NCI-H1694 treated with DMSO at 0.1 percent for 48 hours (cell line): ENCODE measurements around the gene SLC43A3.
"Not testable (repeated sequence)": the region's sequence is repeated elsewhere in the genome, so short reads cannot be mapped to it uniquely, and the experiment has no call there.

Source experiments
- DNase-seq: peaks from one replicate; lab custom pipeline; 2025; lab: John Stamatoyannopoulos, UW

The SLC43A3 gene

DNA sequence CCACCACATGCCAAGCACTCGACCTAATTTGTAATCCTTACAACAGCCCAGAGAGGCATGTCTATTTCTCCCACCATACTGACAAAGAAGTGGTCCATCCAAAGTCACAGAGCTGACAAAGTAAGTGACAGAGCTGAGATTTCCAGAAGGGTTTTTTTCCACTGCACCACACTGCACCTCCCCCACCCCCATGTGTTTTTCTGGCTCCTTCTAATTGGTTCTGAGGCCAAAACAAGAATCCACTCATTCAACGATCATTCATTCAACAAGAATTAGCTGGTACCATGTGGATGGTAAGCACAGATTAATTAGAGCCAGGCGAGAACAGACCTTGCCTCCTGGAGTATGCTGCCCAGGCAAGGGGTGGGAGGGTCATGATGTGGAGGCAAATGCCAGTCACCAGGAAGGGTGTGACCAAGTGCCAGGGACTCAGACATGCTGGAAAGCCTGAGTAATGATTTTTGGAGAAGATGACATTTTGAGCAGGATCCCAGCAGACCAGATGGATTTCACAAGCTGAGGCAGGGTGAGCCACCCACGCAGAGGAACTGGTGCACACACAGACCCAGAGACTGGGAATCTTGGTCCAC, 21.6 kb downstream of the SLC43A3 start:
- DNase-seq, result no peak

DNA sequence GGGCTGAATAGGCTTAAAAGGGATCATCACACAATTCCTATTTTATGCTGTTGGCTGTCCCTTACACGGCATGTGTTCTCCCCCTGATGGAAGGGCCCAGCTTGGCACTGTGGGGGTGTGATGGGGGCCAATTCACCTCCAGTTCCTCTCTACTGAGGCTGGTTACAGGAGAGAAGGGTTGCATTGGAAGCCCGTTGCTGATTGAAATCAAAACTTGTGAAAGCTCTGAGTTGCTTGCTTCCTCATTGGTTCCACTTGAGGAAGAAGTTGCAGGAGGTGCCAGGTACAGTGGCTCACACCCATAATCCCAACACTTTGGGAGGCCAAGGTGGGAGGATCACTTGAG, 23.1 kb downstream of the SLC43A3 start:
- no peak for DNase-seq

DNA sequence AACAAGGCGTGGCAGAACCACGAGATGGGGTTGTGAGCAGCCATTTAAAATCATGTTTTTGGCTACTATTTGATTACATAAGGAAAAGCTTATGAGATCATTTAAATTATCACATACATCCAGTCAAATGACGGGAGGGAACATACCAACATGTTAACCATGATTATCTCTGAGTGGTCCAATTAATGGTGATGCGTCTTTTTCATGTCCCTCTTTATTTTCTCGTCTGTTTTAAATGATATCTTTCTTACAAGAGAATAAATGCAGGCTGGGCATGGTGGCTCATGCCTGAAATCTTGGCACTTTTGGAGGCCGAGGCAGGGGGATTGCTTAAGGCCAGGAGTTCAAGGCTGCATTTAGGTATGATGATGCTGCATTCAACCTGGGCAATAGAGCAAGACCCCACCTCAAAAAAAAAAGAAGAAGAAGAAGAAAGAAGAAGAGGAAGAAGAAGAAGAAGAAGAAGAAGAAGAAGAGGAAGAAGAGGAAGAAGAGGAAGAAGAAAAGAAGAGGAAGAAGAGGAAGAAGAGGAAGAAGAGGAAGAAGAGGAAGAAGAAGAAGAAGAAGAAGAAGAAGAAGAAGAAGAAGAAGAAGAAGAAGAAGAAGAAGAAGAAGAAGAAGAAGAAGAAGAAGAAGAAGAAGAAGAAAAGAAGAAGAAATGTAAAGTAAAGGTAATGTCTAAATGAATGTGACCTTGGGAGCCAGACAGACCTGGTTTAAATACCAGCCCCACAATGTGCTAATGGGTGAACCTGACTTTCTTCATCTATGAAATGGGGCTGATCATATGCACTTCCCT, 23.7 kb downstream of the SLC43A3 start:
- DNase-seq, result not testable (repeated sequence)

DNA sequence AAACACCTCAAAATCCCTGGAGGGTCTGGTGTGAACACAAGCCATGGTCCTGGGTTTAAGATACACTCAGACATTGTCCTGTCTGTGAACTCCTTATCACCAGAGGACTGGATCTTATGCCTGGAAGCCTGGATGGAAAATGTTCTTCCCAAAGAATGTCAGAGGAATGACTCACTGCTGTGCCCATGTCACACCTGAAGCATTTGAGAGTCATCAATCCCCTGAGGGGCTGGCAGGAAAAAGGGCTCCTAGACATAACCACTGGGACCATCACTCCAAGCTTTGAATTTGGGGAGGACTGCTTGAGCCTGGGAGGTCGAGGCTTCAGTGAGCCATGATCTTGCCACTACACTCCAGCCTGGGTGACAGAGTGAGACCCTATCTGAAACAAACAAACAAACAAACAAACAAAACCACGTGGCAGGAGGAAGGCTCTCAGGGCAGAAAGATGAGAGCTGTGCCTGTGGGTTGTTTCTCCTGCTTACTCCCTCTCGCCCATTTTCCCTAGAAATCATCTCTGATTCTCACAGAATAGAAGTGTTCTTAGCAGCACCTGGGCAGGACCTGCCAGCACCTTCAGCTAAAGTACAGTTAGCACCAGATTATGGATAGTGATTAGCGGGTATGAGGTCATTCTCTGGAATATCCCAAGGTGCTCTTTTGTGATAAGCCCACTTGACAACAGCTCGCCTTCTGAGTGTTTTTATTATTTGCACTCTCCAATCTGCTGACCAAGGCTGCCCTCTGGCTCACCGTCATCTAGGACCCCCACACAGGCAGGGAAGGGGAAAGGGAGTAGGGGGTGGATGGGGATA, 24.5 kb downstream of the SLC43A3 start:
- no peak for DNase-seq

DNA sequence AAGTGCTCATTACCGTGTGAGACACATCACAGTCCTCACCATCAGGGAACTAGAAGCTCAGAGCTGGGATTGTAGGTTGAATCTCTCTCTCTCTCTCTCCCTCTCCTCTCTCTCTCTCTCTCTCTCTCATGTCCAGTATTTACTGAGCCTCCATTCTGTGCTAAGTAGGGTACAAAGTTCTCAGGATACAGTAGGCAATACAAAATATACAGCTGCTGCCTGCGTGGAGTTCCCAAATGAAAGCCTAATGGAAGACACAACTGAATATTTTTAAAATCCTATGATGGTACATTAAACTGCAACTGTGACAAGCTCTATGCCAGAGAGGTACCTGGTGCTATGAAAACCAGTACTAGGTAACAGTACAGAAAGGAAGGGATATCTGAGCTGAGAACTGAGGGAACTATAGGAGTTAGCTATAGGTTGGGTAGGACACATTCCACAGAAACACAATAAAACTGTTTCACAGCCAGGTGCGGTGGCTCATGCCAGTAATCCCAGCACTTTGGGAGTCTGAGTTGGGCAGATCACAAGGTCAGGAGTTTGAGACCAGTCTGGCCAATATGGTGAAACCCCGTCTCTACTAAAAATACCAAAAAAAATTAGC, 26.8 kb downstream of the SLC43A3 start:
- DNase-seq, result no peak

DNA sequence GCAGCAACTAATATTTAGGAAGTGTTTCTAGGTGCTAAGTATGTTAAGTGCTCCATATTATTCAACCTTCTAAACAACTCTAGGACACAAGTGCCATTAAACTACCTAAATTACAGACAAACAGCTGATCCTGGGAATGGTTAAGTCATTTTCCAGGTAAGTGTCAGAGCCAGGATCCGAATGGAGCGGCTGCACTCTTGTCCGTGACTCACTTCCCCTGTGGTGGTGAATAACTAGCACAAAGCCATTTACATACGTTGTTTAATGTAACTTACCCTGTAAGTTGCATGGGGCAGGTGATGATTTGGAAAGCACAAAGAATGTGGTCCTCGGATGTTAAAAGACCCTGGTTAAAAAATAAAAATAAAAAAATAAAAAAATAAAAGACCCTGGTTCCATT, 27.7 kb downstream of the SLC43A3 start:
- DNase-seq, result no peak

DNA sequence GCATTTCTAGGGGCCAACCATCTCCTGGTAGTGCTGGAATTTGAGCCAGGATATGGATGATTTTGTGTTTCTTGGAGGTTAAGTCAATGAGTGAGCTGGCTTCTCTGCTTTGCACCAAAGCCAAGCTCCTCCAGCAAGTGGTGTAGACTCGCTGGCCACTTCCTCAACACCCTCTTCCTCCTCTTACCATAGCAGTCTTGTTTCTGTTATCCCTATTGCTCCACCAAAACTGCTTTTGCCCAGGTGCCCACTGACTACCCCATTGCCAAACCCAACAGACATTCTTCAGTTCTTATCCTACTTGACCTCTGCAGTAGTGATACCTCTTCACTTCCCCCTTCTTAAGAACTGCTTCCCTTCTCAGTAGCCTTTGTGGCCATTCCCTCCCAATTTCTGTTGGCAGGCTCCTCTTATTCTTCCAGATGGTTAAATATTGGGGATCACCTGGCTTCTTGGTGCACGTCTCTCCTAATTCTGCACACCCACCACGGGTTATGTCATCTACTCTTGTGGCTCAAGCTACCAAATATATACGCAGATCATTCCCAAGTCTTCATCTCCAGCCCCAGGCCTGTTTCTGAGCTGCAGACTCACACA, 29.4 kb downstream of the SLC43A3 start:
- no peak for DNase-seq

DNA sequence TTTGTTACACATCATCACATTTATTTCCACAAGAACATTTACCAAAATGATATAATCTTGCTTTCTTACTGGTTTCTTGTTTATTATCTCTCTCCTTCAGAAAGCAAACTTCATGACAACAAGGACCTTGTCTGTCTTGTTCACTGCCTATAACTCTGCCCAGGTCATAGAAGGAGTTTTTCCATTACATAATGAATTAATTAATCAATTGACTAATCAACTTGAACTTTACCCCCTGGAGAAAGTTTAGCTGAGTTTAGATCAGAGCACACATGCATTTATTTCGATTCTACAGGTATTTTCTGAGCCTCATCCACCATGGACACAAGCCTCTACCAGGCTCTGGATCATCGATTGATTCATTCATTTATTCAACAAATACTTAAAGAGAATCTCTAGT, 30.2 kb downstream of the SLC43A3 start:
- DNase-seq, result no peak

DNA sequence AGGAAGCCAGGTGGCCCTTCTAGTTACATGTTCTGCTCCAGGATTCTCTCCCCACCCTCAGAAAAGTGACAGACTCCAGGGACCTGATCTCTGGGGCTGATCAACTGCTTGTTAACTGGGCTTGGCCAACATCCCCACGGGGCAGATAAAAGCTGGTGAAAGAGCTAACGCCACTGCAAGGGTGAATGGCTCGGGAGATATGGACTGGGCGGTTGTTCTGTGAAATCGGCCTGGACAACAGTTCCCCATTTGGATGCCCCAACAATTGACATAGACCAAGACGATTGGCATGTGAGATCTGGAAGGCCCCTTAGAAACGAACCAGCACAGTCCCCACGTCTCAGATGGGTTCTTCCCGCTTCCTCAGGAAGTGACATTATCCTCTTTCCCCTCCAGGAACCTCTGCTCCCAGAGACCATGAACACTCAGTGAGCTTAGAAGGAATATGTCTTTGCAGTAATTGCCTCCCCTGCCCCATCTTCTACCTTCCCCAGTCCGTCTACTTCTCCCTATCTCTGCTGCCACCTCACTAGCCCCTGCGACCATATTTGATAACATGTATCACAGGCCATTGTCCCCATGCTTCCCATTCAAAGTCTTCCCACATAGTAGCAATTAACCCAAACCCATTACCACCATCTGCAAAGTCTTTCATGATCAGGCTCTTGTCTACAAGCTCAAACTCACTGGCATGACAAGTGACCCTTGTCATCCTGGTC, 30.9 kb downstream of the SLC43A3 start:
- no peak for DNase-seq

DNA sequence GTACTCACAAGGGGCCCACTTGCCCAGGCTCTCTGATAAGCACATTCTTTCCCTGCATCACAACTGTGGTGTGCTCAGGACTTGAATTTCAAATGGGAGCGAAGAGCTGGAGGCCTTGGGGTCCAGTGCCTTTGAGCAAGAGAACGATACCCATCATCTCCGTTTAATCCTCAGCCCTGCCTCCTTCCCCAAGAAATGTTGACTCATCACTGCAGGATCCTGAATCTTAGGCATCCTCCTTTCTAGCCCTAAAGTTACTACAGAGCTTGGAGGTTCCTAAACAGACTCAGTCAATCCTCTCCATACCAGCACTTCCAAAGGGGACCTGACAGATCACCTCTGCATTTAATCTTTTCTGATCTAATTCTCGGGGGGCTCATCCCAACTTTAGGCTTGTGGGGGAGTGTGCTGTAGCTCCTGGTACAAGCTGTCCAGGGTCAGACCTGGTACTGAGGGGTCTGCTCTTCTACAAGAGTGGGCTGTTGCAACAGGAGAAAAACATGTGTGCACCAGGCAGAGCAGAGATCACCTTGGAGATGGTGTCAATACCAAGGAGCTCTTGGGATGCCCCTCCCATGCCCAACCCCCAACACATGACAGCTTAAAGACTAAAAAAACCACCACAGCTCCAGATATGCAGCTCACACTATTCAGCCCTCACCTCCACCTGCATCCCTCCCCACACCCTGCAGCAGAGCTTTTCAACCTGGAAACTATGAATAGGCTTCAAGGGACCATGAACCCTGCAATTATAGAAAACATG, 32.5 kb downstream of the SLC43A3 start:
- peak; percentile 45 for DNase-seq

DNA sequence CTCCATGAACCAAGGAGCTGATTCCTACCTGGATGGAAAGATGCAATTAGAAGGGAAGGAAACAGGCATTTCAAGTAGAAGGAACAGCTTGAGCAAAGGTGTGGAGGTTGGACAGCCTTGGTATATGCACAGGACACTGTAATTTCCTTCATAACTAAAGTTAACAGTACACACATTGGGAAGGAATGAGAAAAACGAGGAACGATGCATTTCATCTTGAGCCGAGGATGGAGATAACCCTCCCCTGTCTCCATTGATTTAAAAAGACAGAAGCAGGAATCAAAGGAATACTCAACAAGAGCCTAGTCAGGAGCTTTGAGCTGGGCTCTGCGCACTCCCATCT, 34.2 kb downstream of the SLC43A3 start:
- no peak for DNase-seq

DNA sequence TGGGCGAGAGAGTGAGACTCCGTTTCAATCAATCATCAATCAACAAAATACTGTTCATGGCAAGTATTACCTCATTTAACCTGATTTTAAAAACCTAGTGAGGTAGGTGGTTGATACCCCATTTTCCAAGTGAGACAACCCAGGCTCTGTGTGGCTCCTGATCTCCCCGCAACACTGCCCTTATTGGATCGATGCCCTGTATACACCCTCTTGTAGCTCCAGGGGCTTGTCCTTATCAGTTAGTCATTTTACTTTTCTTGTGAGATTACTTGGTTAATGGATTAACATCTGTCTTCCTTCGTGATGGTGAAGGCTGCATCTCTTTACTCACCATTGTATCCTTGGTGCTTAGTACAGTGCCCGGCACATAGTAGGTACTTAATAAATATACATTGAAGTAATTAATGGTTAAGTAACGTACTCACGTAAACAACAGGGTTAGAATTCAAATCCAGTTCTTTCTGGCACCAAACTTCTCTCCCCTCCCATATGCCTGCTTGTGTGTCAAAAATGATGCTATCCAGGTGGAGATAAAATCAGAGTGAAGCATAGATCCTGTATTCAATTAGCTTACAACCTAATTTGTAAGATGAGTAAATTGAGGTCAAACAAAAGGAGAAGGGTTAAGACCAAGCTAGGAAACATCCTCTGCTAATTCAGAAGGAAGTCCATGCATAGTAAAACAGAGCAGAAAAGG, 34.7 kb downstream of the SLC43A3 start:
- no peak for DNase-seq

DNA sequence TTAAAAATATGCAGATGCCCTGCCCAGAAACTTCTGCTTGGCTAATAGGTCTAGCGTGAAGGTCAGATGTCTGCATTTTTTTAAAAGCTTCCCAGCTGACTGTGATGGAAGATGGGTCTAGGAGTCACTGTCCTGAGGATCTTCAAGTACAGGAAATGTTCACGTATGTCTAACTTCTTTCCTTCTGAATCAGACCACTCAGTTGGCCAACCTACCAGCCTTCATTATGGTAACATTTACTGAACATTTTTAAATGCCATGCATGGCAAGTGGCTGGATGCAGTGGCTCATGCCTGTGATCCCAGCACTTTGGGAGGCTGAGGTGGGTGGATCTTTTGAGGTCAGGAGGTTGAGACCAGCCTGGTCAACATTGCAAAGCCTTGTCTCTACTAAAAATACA, 35.4 kb downstream of the SLC43A3 start:
- no peak for DNase-seq

DNA sequence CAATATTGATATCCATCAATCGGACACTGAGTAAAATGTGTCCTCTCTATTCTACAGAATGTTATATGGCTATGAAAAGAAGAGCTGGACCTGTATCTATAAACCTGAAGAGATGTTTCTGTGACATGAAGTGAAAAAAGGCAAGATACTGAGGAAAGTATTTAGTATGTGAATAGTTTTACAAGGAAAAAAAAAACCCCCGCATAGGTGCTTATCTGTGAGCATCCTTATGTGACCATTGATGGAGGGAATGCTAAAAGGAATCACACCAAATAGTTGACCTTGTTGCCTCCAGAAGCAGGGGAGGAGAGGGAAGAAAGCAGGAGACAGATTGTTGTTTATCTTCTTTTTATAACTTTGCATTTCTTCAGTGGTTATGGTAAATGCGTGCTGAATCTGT, 35.8 kb downstream of the SLC43A3 start:
- DNase-seq, result no peak

DNA sequence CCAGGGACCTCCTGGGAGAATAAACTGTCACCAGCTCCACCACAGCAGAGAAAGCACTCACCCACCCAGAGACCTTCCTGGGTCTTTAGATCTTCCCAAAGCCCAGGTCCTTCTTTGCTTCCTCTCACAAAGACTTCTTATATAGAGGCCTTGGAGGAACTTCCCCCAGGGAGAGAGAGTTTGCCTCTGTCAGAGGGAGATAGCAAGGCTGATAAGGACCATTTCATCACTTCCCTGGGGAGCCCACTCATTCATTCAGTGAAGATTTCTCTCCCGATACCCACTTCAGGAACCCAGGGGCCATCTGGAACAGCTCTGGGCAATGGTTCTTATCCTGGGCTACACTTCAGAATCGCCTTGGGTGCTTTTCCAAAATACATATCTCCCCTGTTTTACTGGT, 36.4 kb downstream of the SLC43A3 start, which contains the start of gene PRG2:
PRG2 (minus strand) TSS at position 116 of the 400 bp plus-strand sequence. CDS start 706 bp downstream, outside the sequence.
- no peak for DNase-seq

DNA sequence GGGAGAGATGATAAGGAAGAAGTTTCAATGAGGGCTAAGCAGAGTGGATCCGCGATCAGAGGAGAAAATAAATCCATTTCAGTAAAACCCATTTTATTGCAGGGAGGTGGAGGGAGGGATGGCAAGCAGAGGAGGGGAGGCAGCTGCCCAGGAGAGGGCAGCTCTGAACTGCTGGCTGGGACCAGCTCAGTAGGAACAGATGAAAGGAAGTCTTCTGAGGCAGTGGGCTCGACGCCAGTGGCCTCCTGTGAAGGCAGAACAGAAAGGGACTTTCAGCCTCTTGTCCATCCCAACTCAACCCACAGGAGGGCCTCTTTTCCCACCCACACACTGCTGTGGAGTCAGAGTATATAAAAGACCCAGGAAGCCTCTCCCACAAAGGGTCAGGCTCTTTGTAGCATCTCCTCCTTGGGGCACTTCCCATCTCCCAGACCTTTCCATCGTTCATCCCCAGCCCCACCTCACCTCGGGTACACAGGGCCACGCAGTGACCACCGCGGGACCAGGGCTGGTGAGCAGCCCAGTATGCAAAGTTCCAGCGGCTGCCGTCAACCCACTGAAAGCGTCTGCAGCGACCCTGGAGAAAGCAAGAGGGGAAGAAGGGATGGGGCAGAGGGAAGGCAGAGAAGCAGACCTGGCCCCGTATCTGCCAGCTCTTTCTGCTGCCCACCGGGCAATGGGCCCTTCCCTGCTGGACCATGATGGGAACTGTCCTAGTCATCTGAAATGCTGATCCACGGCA, 39.5 kb downstream of the SLC43A3 start:
- no peak for DNase-seq

DNA sequence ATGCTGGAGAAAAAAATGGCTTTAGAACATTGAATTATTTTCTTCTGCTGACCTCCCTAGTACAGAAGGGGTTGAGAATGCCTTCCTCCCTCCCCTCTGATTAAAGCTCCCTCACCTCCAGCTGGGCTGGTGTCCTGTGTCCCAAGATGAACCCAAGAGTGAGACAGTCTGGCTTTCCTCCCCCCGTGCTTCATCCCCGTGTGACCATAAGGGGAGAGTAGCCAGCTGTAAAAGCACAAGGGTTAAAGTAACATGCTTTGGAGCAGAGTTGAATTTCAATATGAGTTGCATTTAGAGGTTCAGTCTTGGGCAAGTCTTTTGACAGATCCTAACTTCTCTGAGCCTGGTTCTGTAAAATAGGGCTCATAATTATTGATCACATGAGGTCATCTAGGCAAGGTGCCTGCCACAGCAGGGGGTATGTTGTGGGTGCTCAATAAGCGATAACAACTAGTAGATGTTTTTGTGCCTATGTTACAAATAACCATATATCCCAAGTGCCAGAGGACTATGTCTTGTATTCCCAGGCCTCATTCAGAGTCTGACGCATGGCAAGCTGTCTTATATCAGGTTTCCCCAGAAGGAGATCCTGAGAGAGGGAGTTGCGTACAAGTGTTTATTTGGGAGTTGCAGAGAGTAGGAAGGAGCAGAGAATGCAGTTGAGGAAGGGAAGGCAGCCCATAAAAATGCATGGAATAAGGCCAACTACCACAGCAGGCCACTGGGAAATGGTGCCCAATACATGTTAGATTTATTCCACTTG, 40.6 kb downstream of the SLC43A3 start:
- no peak for DNase-seq

DNA sequence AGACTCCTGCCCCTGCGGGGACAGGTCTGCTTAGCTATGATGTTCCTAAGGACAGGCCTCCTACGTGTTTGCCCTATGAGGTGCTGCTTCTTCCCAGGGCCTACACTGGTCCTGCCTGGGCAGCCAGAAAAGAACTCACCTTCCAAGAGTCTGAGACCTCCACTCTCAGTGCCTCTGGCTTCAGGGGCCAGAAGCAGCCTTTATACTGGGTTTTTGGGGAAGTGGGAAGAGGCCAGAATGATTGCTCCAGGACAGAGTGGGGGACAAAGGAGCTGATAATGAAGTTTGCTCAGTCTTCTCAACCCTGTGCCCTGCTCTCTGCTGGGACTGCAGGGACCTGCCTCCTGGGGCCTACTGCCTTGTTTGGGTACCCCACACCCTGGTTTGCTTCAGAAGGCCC, 45.9 kb downstream of the SLC43A3 start, which contains the start of gene PRG3:
PRG3 (minus strand) TSS at position 176 of the 400 bp plus-strand sequence. CDS start 442 bp downstream, outside the sequence.
- no peak for DNase-seq

DNA sequence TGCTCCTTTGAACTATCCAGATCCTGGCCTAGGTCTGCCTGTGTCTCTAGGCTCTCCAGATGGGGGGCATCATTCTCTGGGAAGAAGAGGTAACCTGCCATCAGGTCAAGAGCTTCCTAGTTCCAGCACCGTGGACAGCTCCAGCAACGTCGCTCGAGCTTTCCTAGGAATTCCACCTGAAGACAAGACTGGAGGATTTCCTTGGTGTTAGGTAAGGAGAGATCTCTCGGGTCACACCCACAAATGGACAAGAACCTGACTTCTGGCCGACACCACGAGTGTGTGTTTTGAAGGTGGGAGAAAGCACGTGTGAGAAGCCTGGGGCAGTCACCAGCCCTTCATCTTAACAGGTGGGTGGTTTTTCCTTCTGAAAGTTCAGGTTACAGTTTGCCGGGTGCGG, 47.2 kb downstream of the SLC43A3 start:
- no peak for DNase-seq
